ENCODE data around the gene COL27A1. TPM values are rescaled to one million over a fixed set of nuclear protein-coding genes. Genes with fewer than 3 reads are reported as not detected.
A peak's percentile ranks its signal among the peaks of the same experiment; 100 is the strongest.

COL27A1 gene
- polyA plus RNA-seq, 1 of the 3 experiments (the other 2 are of a cell fraction), result 8.7 TPM

DNA sequence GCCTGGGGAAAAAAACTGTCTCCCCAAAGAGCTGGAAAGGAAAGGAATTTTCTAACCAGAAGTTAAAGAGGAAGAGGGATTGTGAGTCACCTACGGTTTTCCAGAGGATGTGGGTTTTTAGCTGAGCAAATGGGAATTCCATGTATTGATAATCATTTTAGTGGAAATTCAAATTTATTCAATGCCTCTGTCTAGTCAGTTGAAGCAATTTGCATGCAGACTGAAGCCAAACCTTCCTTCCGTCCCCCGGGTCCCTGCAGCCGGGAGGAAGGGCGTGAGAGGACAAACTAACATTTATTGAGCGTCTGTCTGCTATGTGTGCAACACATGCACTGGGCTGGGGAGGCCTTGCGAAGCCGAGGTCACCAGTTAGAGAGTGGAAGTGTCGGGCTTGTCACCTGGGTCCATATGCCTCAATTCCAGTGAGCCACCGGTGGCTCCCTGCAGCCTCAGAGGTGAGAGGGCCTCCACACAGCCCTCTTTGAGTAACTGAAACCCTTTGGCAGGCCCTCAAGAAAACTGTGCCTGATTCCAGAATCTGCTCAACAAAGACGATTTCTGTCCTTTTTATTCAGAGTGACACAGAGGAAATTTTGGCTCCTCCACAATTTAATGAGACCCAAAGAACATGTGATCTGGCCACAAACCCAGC is 70.3 kb downstream of the COL27A1 start:
- Histone ChIP-seq H3K27me3 (ENCODE audit: insufficient read depth) (no peaks in the 10 kb centered on the region), H3F3A (replicated peaks; ENCODE audit: insufficient read depth) (peaks cover 34% of the 10 kb centered on the region), H3K27ac (ENCODE audit: low read depth in 2 of 2, low read length in 1 of 2) (peak overlapping the region; percentile 14 to 89; a peak in 3 of 4 replicates), H3K4me3 (ENCODE audit: low read depth in 2 of 2, low read length in 1 of 2) (no peak overlapping the region), H3K4me2 (peak overlapping the region; percentile 67), H4K20me1 (ENCODE audit: insufficient read depth) (no peaks in the 10 kb centered on the region), H3K9me2 (no peaks in the 10 kb centered on the region), H3K36me3 (replicated peaks in 1 of 2; ENCODE audit: control insufficient read depth in 1 of 2, insufficient read depth in 2 of 2, low read length in 1 of 2) (no peaks in the 10 kb centered on the region), H2AFZ (ENCODE audit: low read depth) (peak overlapping the region; percentile 11; the same call in 1 of the 2 replicates), H3K79me2 (ENCODE audit: insufficient read depth) (no peaks in the 10 kb centered on the region), H3K9me3 (no peaks in the 10 kb centered on the region), H3K4me1 (ENCODE audit: control insufficient read depth in 1 of 2, insufficient read depth in 2 of 2, low read depth in 1 of 2, low read length in 1 of 2) (peaks cover 23 to 25% of the 10 kb centered on the region in 2 experiments; a peak in 3 of 4 replicates), H3K9ac (peak overlapping the region; percentile 65; the same call in 1 of the 2 replicates)
- TF ChIP-seq JUND (IDR thresholded peaks at IDR 0.05) (peak; percentile 39; the same call in 1 of the 2 replicates), CHD2 (IDR thresholded peaks at IDR 0.05; ENCODE audit: low read length, partially characterized antibody) (no peak), FOSL2 (IDR thresholded peaks at IDR 0.05; ENCODE audit: borderline replicate concordance, low read depth) (peak; percentile 35; the same call in 1 of the 2 replicates), TCF12 (IDR thresholded peaks at IDR 0.05) (peak; percentile 55), FOXJ3 (CRISPR knock-in tag; IDR thresholded peaks at IDR 0.05) (no peak)
- TF ChIP-seq, protein P1, sequence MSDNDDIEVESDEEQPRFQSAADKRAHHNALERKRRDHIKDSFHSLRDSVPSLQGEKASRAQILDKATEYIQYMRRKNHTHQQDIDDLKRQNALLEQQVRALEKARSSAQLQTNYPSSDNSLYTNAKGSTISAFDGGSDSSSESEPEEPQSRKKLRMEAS (IDR thresholded peaks at IDR 0.05; ENCODE audit: low read depth), result peak; percentile 33; the same call in 1 of the 2 replicates
- ChIA-PET POLR2A (no interaction called here), CTCF (interaction anchor here (1.3 to 2.5 kb wide), 3 partner anchors 17 to 70 kb away, joined by 3 to 10 read pairs (median 8); partner anchors contain the start of gene COL27A1)
- DNase-seq, result no peak
- WGBS (ENCODE audit: low lambda C conversion rate), result 23% methylated on average over 7 of the region's 11 CpGs

DNA sequence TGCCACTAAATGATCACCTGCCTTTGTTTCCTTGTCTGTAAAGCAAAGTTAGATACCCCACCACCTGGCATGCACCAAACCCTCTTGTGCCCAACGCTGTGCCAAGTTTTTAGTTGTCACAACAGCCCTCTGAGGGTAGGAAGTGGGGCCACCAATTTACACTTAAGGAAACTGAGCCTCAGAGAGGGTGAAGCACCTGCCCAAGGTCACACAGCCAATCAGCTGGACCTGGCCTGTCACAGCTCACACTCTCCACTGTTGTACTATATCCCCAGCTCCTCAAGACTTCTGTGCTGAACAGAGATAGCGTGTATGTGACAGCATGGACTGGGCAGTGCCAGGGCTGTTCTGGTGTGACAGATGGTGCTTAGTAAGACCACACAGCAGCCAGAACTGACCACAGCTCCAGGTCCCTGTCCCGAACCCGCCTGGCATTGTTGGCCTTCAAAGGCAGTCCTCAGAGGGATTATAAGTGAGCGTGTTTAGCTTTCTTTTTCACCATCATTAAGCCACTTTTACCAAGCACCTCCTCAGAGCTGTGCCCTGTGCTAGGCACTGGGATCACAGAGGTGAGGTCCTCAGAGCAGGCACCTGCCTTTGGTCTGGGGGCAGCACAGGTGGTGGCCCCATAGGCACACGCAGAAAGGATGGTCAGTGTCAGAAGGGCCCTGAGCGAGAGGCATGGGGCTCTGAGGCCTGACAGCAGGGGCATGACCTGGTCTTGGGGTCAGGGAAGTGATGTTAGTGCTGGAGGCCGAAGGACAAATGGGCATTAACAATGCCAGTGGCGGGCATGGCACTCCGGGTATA is 71.1 kb downstream of the COL27A1 start:
- peaks cover 25 to 31% of the 10 kb centered on the region in 2 experiments; a peak in 3 of 4 replicates for H3K4me1 ChIP-seq (ENCODE audit: control insufficient read depth in 1 of 2, insufficient read depth in 2 of 2, low read depth in 1 of 2, low read length in 1 of 2)
- TF ChIP-seq, protein P2, sequence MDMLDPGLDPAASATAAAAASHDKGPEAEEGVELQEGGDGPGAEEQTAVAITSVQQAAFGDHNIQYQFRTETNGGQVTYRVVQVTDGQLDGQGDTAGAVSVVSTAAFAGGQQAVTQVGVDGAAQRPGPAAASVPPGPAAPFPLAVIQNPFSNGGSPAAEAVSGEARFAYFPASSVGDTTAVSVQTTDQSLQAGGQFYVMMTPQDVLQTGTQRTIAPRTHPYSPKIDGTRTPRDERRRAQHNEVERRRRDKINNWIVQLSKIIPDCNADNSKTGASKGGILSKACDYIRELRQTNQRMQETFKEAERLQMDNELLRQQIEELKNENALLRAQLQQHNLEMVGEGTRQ (IDR thresholded peaks at IDR 0.05; ENCODE audit: borderline replicate concordance, low read depth, low read length), result no peak
- TF ChIP-seq CHD2 (IDR thresholded peaks at IDR 0.05; ENCODE audit: low read length, partially characterized antibody), result no peak
- TF ChIP-seq TAF1 (IDR thresholded peaks at IDR 0.05; ENCODE audit: borderline replicate concordance, low read depth, low read length), result no peak
- no peak for TF ChIP-seq EZH2phosphoT487 (IDR thresholded peaks at IDR 0.05; ENCODE audit: borderline replicate concordance, low read depth)
- TF ChIP-seq GABPA (IDR thresholded peaks at IDR 0.05; ENCODE audit: low read depth), result no peak
- no peak for TF ChIP-seq MEF2A (IDR thresholded peaks at IDR 0.05; ENCODE audit: borderline replicate concordance, low read depth)
- TF ChIP-seq, protein P3, sequence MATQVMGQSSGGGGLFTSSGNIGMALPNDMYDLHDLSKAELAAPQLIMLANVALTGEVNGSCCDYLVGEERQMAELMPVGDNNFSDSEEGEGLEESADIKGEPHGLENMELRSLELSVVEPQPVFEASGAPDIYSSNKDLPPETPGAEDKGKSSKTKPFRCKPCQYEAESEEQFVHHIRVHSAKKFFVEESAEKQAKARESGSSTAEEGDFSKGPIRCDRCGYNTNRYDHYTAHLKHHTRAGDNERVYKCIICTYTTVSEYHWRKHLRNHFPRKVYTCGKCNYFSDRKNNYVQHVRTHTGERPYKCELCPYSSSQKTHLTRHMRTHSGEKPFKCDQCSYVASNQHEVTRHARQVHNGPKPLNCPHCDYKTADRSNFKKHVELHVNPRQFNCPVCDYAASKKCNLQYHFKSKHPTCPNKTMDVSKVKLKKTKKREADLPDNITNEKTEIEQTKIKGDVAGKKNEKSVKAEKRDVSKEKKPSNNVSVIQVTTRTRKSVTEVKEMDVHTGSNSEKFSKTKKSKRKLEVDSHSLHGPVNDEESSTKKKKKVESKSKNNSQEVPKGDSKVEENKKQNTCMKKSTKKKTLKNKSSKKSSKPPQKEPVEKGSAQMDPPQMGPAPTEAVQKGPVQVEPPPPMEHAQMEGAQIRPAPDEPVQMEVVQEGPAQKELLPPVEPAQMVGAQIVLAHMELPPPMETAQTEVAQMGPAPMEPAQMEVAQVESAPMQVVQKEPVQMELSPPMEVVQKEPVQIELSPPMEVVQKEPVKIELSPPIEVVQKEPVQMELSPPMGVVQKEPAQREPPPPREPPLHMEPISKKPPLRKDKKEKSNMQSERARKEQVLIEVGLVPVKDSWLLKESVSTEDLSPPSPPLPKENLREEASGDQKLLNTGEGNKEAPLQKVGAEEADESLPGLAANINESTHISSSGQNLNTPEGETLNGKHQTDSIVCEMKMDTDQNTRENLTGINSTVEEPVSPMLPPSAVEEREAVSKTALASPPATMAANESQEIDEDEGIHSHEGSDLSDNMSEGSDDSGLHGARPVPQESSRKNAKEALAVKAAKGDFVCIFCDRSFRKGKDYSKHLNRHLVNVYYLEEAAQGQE (IDR thresholded peaks at IDR 0.05; ENCODE audit: low read depth, low read length), result no peak
- TF ChIP-seq, protein P1 (IDR thresholded peaks at IDR 0.05; ENCODE audit: low read depth), result no peak
- no peak for TF ChIP-seq SIN3A (IDR thresholded peaks at IDR 0.05; ENCODE audit: borderline replicate concordance, low read depth, low read length)
- TF ChIP-seq YY1 (IDR thresholded peaks at IDR 0.05; ENCODE audit: low read depth), result no peak
- TF ChIP-seq, protein P4, sequence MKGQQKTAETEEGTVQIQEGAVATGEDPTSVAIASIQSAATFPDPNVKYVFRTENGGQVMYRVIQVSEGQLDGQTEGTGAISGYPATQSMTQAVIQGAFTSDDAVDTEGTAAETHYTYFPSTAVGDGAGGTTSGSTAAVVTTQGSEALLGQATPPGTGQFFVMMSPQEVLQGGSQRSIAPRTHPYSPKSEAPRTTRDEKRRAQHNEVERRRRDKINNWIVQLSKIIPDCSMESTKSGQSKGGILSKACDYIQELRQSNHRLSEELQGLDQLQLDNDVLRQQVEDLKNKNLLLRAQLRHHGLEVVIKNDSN (IDR thresholded peaks at IDR 0.05; ENCODE audit: borderline replicate concordance, low read depth), result no peak
- TF ChIP-seq JUND (IDR thresholded peaks at IDR 0.05), result no peak
- TF ChIP-seq RXRA (IDR thresholded peaks at IDR 0.05; ENCODE audit: borderline replicate concordance, low read depth), result no peak
- TF ChIP-seq SMC3 (IDR thresholded peaks at IDR 0.05; ENCODE audit: low read depth, low read length), result no peak
- TF ChIP-seq FOXM1 (IDR thresholded peaks at IDR 0.05; ENCODE audit: low read depth), result no peak

More for the DNA sequence above, 71.1 kb downstream of the COL27A1 start:
- ChIA-PET CTCF (interaction anchor here (1.3 to 2.5 kb wide), 3 partner anchors 16 to 71 kb away, joined by 3 to 10 read pairs (median 8); partner anchors contain the start of gene COL27A1), POLR2A (no interaction called here)
- Histone ChIP-seq H4K20me1 (ENCODE audit: insufficient read depth) (no peaks in the 10 kb centered on the region), H3K9ac (no peak overlapping the region; the same call in 1 of the 2 replicates), H3K27me3 (ENCODE audit: insufficient read depth) (no peaks in the 10 kb centered on the region), H3K36me3 (replicated peaks in 1 of 2; ENCODE audit: control insufficient read depth in 1 of 2, insufficient read depth in 2 of 2, low read length in 1 of 2) (no peaks in the 10 kb centered on the region), H2AFZ (ENCODE audit: low read depth) (no peak overlapping the region), H3K4me2 (peak overlapping the region; percentile 67), H3F3A (replicated peaks; ENCODE audit: insufficient read depth) (peaks cover 34% of the 10 kb centered on the region), H3K9me2 (no peaks in the 10 kb centered on the region), H3K9me3 (no peaks in the 10 kb centered on the region), H3K27ac (ENCODE audit: low read depth in 2 of 2, low read length in 1 of 2) (peak overlapping the region in 1 of 2 experiments; percentile 89; a peak in 2 of 4 replicates), H3K4me3 (ENCODE audit: low read depth in 2 of 2, low read length in 1 of 2) (no peak overlapping the region), H3K79me2 (ENCODE audit: insufficient read depth) (no peaks in the 10 kb centered on the region)
- no peak for DNase-seq
- WGBS (ENCODE audit: low lambda C conversion rate), result 94% methylated on average over 10 of the region's 10 CpGs
